ENCODE results near the gene AP1S1. TPM values are rescaled to one million over a fixed set of nuclear protein-coding genes. Genes with fewer than 3 reads are reported as not detected.
A peak's percentile ranks its signal among the peaks of the same experiment; 100 is the strongest.

The AP1S1 gene
- total and polyA plus RNA-seq, 2 of the 13 experiments (the other 11 are each of a cell fraction or from before 2014, with no cell fraction given), result 57.5 to 68.1 TPM

DNA sequence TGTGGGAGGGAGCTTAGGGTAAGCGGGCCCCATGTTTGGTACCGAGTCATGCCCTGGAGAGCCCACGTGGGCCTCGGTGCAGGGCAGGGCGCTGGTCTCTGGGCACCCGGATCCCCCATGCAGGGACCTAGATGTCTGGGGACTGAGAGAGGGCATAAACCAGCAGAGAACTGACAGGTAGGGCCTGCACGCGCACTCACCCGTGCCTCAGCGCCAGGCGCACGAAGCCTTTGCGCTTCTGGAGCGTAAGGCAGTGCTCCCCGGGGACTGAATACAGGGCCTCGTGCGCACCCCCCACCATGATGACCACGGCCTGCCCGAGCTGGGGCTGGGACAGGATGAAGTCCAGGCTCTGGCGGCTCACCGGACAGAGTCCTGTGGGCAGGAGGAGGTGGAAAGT is 43.7 kb downstream of the AP1S1 start (continued):
- TF ChIP-seq, protein P1, sequence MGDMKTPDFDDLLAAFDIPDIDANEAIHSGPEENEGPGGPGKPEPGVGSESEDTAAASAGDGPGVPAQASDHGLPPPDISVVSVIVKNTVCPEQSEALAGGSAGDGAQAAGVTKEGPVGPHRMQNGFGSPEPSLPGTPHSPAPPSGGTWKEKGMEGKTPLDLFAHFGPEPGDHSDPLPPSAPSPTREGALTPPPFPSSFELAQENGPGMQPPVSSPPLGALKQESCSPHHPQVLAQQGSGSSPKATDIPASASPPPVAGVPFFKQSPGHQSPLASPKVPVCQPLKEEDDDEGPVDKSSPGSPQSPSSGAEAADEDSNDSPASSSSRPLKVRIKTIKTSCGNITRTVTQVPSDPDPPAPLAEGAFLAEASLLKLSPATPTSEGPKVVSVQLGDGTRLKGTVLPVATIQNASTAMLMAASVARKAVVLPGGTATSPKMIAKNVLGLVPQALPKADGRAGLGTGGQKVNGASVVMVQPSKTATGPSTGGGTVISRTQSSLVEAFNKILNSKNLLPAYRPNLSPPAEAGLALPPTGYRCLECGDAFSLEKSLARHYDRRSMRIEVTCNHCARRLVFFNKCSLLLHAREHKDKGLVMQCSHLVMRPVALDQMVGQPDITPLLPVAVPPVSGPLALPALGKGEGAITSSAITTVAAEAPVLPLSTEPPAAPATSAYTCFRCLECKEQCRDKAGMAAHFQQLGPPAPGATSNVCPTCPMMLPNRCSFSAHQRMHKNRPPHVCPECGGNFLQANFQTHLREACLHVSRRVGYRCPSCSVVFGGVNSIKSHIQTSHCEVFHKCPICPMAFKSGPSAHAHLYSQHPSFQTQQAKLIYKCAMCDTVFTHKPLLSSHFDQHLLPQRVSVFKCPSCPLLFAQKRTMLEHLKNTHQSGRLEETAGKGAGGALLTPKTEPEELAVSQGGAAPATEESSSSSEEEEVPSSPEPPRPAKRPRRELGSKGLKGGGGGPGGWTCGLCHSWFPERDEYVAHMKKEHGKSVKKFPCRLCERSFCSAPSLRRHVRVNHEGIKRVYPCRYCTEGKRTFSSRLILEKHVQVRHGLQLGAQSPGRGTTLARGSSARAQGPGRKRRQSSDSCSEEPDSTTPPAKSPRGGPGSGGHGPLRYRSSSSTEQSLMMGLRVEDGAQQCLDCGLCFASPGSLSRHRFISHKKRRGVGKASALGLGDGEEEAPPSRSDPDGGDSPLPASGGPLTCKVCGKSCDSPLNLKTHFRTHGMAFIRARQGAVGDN (CRISPR knock-in tag; IDR thresholded peaks at IDR 0.05), result peak; percentile 23; the same call in 1 of the 2 replicates
- TF ChIP-seq STAG1 (CRISPR knock-in tag; IDR thresholded peaks at IDR 0.05), result no peak
- no peak for TF ChIP-seq ZNF329 (CRISPR knock-in tag; IDR thresholded peaks at IDR 0.05; ENCODE audit: low read depth)
- TF ChIP-seq, protein P2, sequence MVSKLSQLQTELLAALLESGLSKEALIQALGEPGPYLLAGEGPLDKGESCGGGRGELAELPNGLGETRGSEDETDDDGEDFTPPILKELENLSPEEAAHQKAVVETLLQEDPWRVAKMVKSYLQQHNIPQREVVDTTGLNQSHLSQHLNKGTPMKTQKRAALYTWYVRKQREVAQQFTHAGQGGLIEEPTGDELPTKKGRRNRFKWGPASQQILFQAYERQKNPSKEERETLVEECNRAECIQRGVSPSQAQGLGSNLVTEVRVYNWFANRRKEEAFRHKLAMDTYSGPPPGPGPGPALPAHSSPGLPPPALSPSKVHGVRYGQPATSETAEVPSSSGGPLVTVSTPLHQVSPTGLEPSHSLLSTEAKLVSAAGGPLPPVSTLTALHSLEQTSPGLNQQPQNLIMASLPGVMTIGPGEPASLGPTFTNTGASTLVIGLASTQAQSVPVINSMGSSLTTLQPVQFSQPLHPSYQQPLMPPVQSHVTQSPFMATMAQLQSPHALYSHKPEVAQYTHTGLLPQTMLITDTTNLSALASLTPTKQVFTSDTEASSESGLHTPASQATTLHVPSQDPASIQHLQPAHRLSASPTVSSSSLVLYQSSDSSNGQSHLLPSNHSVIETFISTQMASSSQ (IDR thresholded peaks at IDR 0.05; ENCODE audit: low read depth), result no peak
- TF ChIP-seq, protein P2 (CRISPR knock-in tag; IDR thresholded peaks at IDR 0.05; ENCODE audit: borderline replicate concordance), result no peak
- TF ChIP-seq RBFOX2 (IDR thresholded peaks at IDR 0.05; ENCODE audit: low read depth, low read length), result peak; percentile 74

All from HepG2 (cell line).